Activated CD4-positive, alpha-beta memory T cell treated with anti-CD3 and anti-CD28 coated beads, Interleukin-2, amount 10 ng/mL, durations not matched to agents 7 days and 5 days (primary cell): ENCODE data around the gene ANKIB1. TPM values are rescaled to one million over a fixed set of nuclear protein-coding genes. Genes with fewer than 3 reads are reported as not detected.

Experiments used
- CTCF ChIA-PET: fragments of 350-600 bp; sonication (Branson Sonifier 250); formaldehyde crosslinking; loops from one replicate; lab custom pipeline; 2021; ENCODE audit warnings: antibody characterized with exemption, inconsistent platforms; lab: Charles Lee
- POLR2A ChIA-PET: fragments of 350-600 bp; sonication (Branson Sonifier 250); formaldehyde crosslinking; loops from one replicate; lab custom pipeline; 2021; ENCODE audit warnings: antibody characterized with exemption; lab: Charles Lee
- DNase-seq: peaks from one replicate; pipeline ENCODE4 v3.0.0-alpha.2; 2020
- H3K27ac Mint-ChIP-seq: one replicate; pipeline ENCODE4 v1.8.0; 2021; ENCODE audit warnings: mild to moderate bottlenecking, mixed read lengths
- H3K27me3 Mint-ChIP-seq: one replicate; pipeline ENCODE4 v1.8.0; 2021; ENCODE audit warnings: mixed read lengths
- H3K36me3 Mint-ChIP-seq: one replicate; pipeline ENCODE4 v1.8.0; 2021; ENCODE audit warnings: low read depth, mixed read lengths
- H3K4me1 Mint-ChIP-seq: one replicate; pipeline ENCODE4 v1.8.0; 2021; ENCODE audit warnings: mixed read lengths
- H3K4me3 Mint-ChIP-seq: one replicate; pipeline ENCODE4 v1.8.0; 2021; ENCODE audit warnings: mild to moderate bottlenecking, mixed read lengths
- H3K9me3 Mint-ChIP-seq: one replicate; pipeline ENCODE4 v1.8.0; 2021; ENCODE audit warnings: mixed read lengths
- total RNA-seq, 2 experiments: library from RNA; stranded (reverse); gene quantifications; one replicate each; pipeline ENCODE4 v1.2.3, GENCODE V29; 2021

The ANKIB1 gene
- total RNA-seq, 2 experiments from 2014 or later: 65.1 to 70.2 TPM

GRCh38 chr7:92304406-92304893 is 58.7 kb downstream of the ANKIB1 start:
- no peak for DNase-seq
- no peaks in the 10 kb centered on the region for H3K4me1 Mint-ChIP-seq
- H3K36me3 Mint-ChIP-seq: peaks cover 18% of the 10 kb centered on the region
- no peaks in the 10 kb centered on the region for H3K9me3 Mint-ChIP-seq
- H3K27ac Mint-ChIP-seq: no peak overlapping the region
- ChIA-PET POLR2A (no interaction called here), CTCF (no interaction called here)
- H3K4me3 Mint-ChIP-seq: no peak overlapping the region
- no peaks in the 10 kb centered on the region for H3K27me3 Mint-ChIP-seq

GRCh38 chr7:92306153-92306552 is 60.4 kb downstream of the ANKIB1 start:
- DNase-seq: no peak
- POLR2A ChIA-PET: no interaction called here
- Mint-ChIP-seq H3K36me3 (peaks cover 9% of the 10 kb centered on the region), H3K4me3 (no peak overlapping the region), H3K27ac (no peak overlapping the region), H3K9me3 (no peaks in the 10 kb centered on the region), H3K27me3 (no peaks in the 10 kb centered on the region), H3K4me1 (no peaks in the 10 kb centered on the region)
- CTCF ChIA-PET: no interaction called here

- no peak overlapping the region for H3K4me3 Mint-ChIP-seq
- CTCF ChIA-PET: interaction anchor here (0.8 kb wide), 1 partner anchor 432 kb away, joined by 3 read pairs; the partner anchor contains the start of gene MTERF1
- no peak overlapping the region for H3K27ac Mint-ChIP-seq
- DNase-seq: no peak
- no peaks in the 10 kb centered on the region for H3K27me3 Mint-ChIP-seq
- POLR2A ChIA-PET: no interaction called here
- no peaks in the 10 kb centered on the region for H3K9me3 Mint-ChIP-seq
- H3K4me1 Mint-ChIP-seq: no peaks in the 10 kb centered on the region
- H3K36me3 Mint-ChIP-seq: peaks cover 5% of the 10 kb centered on the region
Measured at GRCh38 chr7:92313055-92313454, 67.3 kb downstream of the ANKIB1 start.

GRCh38 chr7:92319243-92319642 is 73.5 kb downstream of the ANKIB1 start:
- H3K4me1 Mint-ChIP-seq: no peaks in the 10 kb centered on the region
- no peak for DNase-seq
- no peaks in the 10 kb centered on the region for H3K27me3 Mint-ChIP-seq
- no peaks in the 10 kb centered on the region for H3K9me3 Mint-ChIP-seq
- H3K27ac Mint-ChIP-seq: no peak overlapping the region
- POLR2A ChIA-PET: no interaction called here
- H3K36me3 Mint-ChIP-seq: peaks cover 13% of the 10 kb centered on the region
- CTCF ChIA-PET: no interaction called here
- H3K4me3 Mint-ChIP-seq: no peak overlapping the region

GRCh38 chr7:92325173-92325572 is 79.4 kb downstream of the ANKIB1 start:
- Mint-ChIP-seq H3K9me3 (no peaks in the 10 kb centered on the region), H3K4me3 (no peak overlapping the region), H3K36me3 (peaks cover 24% of the 10 kb centered on the region), H3K27me3 (no peaks in the 10 kb centered on the region), H3K27ac (no peak overlapping the region), H3K4me1 (peaks cover 1% of the 10 kb centered on the region)
- no peak for DNase-seq
- ChIA-PET CTCF (no interaction called here), POLR2A (no interaction called here)

DNA sequence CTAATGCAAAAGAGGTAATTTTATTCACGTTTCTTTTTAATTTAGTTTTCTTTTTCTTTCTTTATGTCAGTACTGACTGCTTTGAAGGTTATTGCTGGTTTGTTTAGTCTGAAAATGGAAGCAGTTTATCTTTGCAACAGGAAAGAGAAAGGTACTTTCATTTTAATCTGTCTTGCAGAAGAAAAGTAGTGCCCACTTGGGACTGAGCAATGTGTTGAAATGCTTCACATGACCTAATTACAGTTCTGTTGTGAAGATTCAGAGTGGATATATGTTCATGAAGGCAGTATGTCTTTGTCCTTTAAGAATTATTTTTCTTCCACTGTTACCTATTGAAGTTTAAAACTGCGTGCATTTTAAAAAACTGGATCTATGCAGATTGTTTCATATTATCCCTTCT is 80.1 kb downstream of the ANKIB1 start:
- Mint-ChIP-seq H3K4me1 (peaks cover 1% of the 10 kb centered on the region), H3K36me3 (peaks cover 19% of the 10 kb centered on the region), H3K9me3 (no peaks in the 10 kb centered on the region), H3K4me3 (no peak overlapping the region), H3K27me3 (no peaks in the 10 kb centered on the region), H3K27ac (no peak overlapping the region)
- CTCF ChIA-PET: no interaction called here
- DNase-seq: no peak
- POLR2A ChIA-PET: no interaction called here

DNA sequence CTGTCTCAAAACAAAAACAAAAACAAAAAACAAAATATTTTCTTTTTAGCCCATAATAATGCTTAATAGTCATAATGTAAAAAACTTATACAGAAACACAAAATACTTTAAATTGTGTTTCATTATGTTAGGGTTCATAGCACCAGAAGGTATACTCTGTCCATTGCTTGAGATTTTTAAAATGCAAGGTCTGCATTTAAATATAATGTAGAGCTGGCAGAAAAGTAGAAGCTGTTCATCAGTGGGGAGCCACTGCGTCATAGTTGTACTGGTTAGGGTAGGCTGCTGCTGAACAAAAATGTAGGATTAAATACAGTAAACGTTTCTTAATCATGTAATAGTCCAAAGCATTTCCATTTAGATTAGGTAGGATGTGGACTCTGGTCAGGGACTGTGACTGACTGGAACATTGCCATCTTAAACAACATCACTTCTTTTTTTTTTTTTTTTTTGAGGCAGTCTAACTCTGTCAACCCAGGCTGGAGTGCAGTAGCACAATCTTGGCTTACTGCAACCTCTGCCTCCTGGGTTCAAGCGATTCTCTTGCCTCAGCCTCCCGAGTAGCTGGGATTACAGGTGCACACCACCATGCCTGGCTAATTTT is 85.2 kb downstream of the ANKIB1 start:
- Mint-ChIP-seq H3K27me3 (no peaks in the 10 kb centered on the region), H3K9me3 (no peaks in the 10 kb centered on the region), H3K36me3 (peaks cover 36% of the 10 kb centered on the region), H3K4me3 (no peak overlapping the region), H3K4me1 (no peaks in the 10 kb centered on the region), H3K27ac (no peak overlapping the region)
- ChIA-PET POLR2A (no interaction called here), CTCF (no interaction called here)
- no peak for DNase-seq

- Mint-ChIP-seq H3K4me3 (no peak overlapping the region), H3K36me3 (peaks cover 39% of the 10 kb centered on the region), H3K4me1 (no peaks in the 10 kb centered on the region), H3K27me3 (no peaks in the 10 kb centered on the region), H3K27ac (no peak overlapping the region), H3K9me3 (no peaks in the 10 kb centered on the region)
- POLR2A ChIA-PET: no interaction called here
- no peak for DNase-seq
- CTCF ChIA-PET: no interaction called here
Measured at GRCh38 chr7:92331508-92331907, 85.7 kb downstream of the ANKIB1 start.

- H3K27me3 Mint-ChIP-seq: no peaks in the 10 kb centered on the region
- peaks cover 41% of the 10 kb centered on the region for H3K36me3 Mint-ChIP-seq
- ChIA-PET POLR2A (no interaction called here), CTCF (no interaction called here)
- no peaks in the 10 kb centered on the region for H3K9me3 Mint-ChIP-seq
- no peak for DNase-seq
- no peak overlapping the region for H3K4me3 Mint-ChIP-seq
- no peak overlapping the region for H3K27ac Mint-ChIP-seq
- no peaks in the 10 kb centered on the region for H3K4me1 Mint-ChIP-seq
Measured at GRCh38 chr7:92332782-92333181, 87.0 kb downstream of the ANKIB1 start.

DNA sequence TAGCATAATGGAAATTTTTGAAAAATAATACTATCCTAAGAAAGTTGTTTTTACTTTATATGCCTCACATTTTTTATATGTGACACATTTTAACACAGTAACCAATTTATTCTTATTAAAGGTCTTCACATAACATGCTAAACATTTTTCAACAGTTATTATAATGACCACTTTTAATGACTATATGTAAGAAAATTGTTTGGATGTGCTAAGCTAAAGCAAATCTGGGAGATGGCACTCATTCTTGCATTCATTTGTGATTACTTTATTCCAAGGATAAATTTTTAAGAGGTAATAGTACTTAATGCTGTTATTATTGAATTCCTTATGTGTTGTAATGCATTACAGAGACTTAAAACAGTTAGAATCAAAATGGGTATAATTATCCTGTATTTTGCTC is 88.1 kb downstream of the ANKIB1 start:
- POLR2A ChIA-PET: no interaction called here
- DNase-seq: no peak
- Mint-ChIP-seq H3K4me1 (no peaks in the 10 kb centered on the region), H3K9me3 (no peaks in the 10 kb centered on the region), H3K27me3 (no peaks in the 10 kb centered on the region), H3K4me3 (no peak overlapping the region), H3K27ac (no peak overlapping the region), H3K36me3 (peaks cover 37% of the 10 kb centered on the region)
- CTCF ChIA-PET: no interaction called here

DNA sequence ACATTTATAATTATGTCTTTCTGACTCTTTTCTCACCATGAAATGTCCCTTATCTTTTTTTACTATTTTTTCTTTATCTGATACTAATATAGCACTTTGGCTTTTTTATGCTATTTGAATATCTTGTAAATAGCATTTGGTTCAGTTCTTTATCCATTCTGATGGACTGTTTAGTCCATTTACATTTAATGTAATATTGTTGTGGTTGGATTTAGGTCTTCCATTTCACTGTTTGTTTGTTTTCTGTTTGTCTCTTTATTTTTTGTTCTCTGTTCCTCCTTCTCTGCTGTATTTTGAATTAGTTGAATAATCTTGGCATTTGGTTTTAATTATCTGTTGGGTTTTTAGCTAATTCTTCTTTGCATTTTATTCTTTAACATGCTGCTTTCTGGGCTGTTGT is 89.8 kb downstream of the ANKIB1 start:
- no peak overlapping the region for H3K4me3 Mint-ChIP-seq
- ChIA-PET POLR2A (no interaction called here), CTCF (no interaction called here)
- H3K36me3 Mint-ChIP-seq: peaks cover 28% of the 10 kb centered on the region
- DNase-seq: no peak
- H3K4me1 Mint-ChIP-seq: no peaks in the 10 kb centered on the region
- no peaks in the 10 kb centered on the region for H3K27me3 Mint-ChIP-seq
- H3K9me3 Mint-ChIP-seq: no peaks in the 10 kb centered on the region
- H3K27ac Mint-ChIP-seq: no peak overlapping the region

DNA sequence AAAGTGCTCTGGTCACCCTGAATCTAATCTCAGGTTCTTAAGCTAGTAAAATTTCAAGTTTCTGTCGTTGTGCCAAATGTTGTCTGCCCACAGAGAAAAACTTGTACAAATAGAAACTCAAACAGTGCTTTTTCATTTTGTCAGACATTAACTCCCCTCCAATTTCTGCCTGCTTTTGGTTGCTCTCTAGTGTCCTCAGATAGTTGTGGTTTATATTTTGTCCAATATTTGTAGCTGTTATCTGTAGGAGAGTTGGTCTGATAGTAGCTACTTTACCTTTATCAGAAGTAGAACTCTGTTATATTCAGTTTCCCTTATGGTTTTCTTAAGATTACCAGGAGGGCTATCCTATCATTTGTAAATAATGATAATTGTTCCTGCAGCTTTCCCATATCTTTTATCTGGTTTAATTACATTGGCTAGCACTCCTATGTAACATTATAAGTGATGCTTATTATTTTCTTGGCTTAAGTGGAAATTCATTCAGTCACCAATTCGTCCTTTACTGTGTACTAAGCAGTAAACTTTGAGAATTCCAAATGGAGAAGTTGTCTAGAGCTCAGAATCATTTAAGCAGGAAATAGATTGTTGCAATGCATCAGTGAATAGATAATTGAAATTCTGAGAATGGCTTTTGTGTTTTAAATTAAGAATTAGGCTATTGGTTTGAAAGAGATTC is 91.0 kb downstream of the ANKIB1 start:
- Mint-ChIP-seq H3K27ac (no peak overlapping the region), H3K4me3 (no peak overlapping the region), H3K27me3 (no peaks in the 10 kb centered on the region), H3K4me1 (no peaks in the 10 kb centered on the region), H3K9me3 (no peaks in the 10 kb centered on the region), H3K36me3 (peaks cover 25% of the 10 kb centered on the region)
- CTCF ChIA-PET: no interaction called here
- POLR2A ChIA-PET: no interaction called here
- DNase-seq: no peak

DNA sequence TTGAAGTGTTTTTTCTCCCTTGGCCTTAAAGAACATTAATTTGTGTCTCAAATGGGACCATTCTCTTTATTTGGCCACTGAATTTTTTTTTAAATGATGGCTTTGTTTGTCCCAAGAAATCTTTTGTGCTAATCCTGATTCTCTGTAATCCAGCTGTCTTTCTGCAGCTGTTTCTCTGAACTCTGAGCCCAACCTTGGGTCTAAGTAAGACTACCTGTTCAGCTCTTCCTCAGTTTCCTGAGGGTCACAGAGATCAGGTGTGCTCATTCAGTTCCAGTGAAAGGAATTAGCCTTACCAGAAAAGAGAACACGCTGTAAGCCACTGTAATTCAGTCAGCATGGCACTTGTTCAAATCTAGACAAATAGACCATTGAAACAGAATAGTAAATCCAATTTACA is 94.2 kb downstream of the ANKIB1 start:
- DNase-seq: no peak
- Mint-ChIP-seq H3K9me3 (no peaks in the 10 kb centered on the region), H3K4me3 (no peak overlapping the region), H3K27ac (no peak overlapping the region), H3K27me3 (no peaks in the 10 kb centered on the region), H3K4me1 (no peaks in the 10 kb centered on the region), H3K36me3 (peaks cover 18% of the 10 kb centered on the region)
- ChIA-PET CTCF (no interaction called here), POLR2A (no interaction called here)

- no peak for DNase-seq
- no peak overlapping the region for H3K27ac Mint-ChIP-seq
- H3K4me1 Mint-ChIP-seq: no peaks in the 10 kb centered on the region
- H3K36me3 Mint-ChIP-seq: peaks cover 24% of the 10 kb centered on the region
- ChIA-PET CTCF (no interaction called here), POLR2A (no interaction called here)
- H3K9me3 Mint-ChIP-seq: no peaks in the 10 kb centered on the region
- no peaks in the 10 kb centered on the region for H3K27me3 Mint-ChIP-seq
- H3K4me3 Mint-ChIP-seq: no peak overlapping the region
Measured at GRCh38 chr7:92343714-92344113, 97.9 kb downstream of the ANKIB1 start.
